ENCODE results near the gene TOP1.
A peak's percentile ranks its signal among the peaks of the same experiment; 100 is the strongest.

The TOP1 gene

DNA sequence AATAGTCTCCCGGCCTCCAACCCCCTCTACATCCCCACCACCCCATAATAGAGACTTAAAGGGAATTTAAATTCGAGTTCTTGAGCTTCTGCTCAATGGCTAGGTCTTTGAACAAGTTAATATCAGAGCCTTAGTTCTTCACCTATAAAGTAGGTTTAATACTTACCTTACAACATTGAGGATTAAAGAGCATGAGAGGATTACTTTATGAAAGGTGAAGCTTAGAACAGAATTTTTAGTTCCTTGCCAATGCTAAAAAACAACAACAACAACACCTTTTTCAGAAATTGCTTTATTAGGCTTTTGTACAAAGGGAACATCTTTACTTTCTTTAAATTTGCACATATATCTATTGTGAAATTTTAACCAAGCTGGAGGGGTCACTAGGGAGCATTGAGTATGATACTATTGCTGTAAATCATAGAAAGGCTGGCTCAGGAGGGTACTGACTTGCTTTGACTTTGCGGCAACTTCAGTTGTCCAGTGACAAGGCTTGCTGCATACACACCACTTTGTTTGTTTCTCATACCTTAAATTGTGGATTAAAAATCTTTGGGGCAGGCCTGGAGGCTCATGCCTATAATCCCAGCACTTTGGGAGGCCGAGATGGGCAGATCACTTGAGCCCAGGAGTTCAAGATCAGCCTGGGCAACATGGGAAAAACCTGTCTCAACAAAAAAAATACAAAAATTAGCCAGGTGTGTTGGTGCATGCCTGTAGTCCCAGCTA is 9.7 kb downstream of the TOP1 start:
- no peak for DNase-seq

DNA sequence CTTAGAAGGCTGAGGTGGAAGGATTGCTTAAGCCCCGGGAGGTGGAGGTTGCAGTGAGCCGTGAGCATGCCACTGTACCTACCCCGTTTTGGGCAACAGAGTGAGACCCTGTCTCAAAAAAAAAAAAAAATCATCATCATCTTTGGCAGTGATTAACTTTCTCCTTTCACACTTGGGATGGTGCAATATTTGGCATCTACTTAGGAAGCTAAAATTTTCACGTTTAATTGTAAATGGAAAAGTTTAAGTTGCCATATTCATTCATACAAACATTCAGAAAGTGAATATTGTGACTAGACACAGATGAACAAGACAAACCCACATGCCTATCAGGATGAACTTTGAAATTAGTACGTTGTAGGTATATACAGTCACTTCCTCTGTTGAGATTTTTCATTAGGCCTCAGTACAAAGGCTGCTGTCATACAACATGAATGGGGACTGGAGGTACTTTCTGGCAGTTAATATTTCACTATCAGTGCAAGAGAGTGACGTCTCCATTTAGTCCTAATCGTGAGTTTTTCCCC is 10.3 kb downstream of the TOP1 start:
- DNase-seq, result no peak

DNA sequence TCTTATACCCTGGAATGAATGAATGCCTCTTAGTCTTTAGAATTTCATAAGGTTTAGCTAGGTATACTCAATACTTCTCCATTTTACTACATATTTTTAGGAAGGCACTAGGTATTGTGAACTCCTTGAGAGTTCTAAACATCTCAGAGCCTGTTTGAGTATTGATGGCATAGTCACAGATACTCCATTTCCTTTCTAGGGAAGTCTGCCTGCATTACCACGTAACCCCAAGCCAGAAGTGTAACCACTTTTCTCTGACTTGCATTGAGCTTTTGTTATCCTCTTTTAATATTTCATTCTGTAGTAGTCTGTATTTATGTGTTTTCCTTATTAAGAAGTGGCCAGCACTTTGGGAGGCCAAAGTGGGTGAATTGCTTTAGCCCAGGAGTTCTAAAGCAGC is 12.2 kb downstream of the TOP1 start:
- DNase-seq, result no peak

DNA sequence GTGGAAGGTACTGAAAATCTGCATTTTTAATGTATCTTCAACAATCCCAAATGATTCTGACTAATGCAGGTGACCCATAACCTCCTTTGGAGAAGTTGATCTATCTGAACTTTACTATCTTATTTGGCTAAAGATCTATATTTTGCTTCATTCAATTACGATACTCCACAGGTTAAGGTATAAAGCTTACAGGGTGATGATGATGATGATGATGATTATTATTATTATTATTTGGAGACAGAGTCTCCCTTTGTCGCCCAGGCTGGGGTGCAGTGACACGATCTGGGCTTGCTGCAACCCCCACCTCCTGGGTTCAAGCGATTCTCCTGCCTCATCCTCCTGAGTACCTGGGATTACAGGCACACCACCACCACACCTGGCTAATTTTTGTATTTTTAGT is 13.1 kb downstream of the TOP1 start:
- DNase-seq, result no peak

DNA sequence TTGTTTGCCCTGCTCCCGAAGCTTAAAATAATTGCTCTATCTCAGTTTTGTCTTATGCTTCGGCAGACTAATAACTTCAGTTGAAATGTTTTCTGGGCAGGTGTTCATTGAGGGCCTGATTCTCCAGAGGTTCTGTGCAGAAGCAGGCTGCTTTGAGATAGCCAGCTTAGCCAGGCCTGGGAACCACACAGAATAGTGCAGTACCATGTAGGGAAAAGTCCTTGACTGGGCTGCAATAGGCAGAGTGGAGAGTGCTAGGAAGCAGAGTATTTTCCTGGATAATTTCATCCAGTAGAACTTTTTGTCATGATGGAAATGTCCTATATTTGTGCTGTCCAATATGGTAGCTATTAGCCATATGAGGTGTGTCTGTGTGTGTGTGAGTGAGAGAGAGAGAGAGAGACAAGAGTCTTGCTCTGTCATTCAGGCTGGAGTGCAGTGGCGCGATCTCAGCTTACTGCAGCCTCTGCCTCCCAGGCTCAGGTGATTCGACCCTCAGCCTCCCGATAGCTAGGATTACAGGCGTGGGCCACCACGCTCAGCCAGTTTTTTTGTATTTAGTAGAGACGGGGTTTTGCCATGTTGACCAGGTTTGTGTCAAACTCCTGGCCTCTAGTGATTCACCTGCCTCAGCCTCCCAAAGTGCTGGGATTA is 15.9 kb downstream of the TOP1 start:
- DNase-seq, result no peak

DNA sequence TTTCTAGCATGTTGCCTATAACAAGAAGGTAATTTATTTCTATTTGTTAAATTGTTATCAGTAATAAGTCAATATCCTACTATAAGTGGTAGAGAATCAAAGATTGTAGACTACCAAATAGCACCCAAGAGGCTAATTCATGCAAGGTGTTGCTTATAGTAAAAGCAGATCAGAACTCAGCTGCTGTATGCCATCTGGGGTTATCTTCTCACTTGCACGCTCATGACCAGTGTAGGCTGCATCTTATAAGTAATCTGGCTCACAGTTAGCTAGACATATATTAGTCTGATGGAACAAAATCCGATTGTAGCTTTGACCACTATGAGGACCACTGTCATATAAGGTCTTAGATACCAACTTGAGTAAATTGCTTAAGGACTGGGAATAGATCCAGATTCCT is 17.0 kb downstream of the TOP1 start:
- DNase-seq, result no peak

DNA sequence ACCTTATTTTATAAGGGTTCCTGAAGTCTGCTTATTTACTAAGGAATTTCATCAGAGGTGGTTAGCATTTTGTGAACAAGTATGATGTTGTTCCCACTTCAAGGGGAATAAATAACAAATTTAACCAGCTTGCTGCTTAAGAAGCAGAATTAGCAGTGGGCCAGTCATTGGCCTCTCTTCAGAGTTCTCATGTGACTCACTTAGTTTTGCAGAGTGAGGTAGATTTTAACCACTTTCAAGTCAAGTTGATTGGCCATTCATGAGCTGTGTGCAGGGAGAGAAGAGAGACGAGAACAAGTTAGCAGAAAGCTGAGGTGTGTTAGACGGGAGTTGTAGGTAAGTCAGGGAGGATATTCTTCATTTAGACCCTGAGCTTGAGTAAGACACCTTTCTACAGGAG is 18.1 kb downstream of the TOP1 start:
- DNase-seq, result no peak

DNA sequence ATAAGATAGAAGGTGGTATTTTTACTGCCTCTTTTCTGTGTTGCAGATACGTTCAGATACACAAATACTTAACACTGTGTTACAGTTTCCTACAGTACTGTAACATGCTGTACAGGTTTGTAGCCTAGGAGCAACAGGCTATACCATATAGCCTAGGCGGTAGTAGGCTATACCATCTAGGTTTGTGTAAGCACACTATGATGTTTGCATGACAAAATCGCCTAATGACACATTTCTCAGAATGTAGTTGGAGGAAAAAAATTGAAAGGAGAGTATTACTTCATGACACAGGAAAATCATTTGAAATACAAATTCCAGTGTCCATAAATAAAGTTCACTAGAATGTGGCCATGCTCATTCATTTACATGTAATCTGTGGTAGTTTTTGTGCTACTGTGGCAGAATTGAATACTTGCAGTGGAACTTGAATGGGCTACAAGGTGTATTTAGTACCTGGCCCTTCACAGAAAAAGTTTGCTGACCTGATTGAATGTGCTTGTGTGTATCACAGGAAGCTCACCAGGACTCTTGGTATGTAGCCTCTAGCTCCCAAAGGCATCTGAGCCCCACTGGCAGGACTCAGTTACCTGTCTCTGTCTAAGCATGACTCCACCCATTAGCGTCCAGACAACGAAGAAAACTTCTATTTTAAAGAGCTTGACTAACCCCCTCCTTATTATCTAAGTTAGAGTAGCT is 18.8 kb downstream of the TOP1 start:
- DNase-seq, result no peak

DNA sequence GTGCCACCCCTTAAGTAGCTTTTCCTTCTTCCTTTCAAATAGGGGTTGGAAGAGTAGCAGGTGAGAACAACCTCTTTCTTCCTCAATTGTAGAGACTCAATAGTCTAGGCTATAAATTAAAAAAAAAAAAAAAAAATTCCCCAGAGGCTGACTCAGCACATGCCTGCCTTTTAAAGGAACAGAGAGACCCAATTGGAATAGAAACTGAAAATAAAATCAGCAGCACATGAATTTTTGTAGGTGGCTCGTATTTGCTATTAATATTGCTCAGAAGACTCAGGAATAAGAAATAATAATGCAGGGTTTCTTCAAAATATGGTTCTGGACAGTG is 19.3 kb downstream of the TOP1 start:
- DNase-seq, result peak; percentile 58

DNA sequence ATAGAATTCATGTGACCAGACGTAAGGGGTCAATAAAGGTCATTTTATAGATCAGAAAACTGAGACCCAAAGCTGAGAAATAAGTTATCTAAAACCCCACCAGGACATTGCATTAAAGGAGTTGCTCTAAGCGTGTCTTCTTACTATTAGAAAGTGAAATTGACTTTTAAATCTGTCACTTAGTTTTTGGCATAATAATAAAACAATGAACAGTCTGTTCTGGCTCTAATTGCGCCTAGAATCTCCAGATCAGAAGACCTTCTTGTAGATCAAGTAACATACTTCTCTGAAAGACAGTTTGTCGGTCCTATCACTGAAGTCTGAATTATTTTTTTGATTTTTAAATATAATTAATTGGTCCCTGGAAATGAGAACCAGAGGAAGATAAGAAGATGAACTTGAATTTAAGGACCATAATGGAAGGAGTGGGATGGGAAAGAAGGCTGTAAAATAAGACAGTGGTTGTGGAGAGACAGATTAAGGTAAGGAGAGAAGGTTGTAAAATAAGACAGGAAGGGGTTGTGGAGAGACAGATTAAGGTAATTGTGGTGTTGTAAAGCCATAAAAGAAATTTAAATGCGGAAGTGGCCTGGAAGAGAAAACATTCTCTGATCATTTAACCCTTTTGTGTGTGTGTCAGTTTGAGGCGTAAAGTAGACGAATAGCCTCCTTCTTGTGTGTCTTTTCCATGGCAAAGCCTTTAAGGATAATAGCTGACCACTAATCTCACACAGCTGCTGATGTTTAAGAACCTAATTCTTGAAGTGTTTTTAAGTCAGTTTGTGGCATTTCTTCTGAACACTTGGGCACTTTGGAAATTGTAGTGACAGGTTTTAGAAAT is 20.1 kb downstream of the TOP1 start:
- DNase-seq, result peak; percentile 62

DNA sequence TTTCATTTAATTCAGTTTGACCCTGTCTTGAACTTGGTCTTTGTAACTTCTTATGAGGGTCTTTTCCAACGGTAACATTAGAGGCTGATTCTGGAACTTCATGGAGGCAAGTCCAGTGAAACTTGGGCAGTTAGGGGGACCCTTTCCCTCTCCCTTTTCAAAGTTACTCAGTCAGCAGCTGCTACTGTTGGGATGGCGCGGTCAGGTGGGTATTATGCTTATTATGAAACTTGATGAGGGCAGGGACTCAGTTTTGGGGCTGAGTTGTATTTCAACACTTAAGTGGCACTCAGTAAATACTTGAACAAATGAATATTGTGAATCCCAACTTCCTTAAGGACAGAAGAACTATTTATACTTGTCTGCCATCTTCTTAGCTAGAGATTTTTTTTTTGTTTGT is 20.8 kb downstream of the TOP1 start:
- DNase-seq, result no peak

DNA sequence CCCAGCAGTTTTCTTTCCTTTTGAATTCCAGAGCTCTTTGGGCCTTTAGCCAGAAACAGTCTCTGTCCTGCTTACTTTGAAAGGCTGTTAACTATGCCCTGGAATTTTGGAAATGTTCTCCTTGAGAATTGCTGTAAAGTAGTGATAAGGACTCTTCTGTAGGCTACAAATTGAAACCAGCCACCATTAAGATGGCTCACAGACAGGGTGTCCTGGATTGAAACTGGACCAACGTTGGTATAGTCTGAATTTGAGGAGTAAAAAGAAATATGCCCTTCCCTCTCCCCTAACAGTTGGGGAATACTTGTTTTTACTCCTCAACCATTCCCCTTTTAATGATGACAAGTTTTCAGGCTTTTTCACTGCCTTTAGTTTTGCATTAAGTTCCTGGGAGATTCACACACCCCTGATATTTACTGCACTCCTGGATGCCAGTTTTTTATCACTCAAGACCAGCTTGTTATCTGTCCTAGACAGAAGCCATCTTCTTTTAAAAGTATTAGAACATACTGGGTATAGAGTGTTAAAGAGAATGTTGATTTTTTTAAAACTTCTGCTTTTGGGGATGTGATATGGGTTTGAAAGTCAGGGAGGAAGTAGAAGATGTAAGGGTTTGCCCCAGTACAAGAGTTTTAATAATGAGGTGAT is 21.9 kb downstream of the TOP1 start:
- no peak for DNase-seq

DNA sequence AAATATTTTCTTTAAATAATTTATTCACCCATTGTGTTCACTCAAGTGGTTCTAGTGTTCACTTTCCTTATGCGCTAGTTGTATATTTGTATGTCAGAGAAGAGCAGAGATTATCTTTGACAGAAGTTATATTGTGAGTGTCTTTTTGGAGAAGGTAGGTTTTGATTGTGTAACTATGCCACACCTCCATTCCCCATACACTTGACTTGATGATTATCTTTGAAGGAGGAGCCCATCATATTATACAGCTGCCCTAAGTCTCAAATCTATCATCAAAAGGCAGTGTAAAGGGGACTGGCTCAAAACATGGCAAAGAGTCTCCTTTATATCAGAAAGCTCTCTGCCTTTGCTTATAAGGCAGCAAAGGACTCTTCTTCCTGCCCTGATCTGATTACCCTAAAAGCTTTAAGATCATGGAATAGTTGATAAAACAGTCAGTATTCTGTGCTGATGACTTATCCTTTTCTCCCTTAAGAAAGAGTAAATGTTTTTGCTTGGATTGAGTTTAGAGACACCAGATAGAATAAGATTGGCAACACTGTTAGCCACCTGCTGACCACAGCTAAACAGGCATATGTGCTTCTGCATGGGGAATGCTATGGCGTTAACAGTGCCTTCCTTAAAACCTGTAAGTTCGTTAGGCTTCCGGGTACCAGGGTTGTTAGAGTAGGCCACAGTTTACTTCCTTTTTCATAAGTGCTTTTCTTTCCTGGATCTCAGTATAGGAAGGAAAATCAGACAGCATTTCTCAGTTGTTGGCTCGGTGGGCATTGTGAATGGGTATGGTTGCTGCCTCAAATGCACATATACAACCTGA is 22.6 kb downstream of the TOP1 start:
- no peak for DNase-seq

DNA sequence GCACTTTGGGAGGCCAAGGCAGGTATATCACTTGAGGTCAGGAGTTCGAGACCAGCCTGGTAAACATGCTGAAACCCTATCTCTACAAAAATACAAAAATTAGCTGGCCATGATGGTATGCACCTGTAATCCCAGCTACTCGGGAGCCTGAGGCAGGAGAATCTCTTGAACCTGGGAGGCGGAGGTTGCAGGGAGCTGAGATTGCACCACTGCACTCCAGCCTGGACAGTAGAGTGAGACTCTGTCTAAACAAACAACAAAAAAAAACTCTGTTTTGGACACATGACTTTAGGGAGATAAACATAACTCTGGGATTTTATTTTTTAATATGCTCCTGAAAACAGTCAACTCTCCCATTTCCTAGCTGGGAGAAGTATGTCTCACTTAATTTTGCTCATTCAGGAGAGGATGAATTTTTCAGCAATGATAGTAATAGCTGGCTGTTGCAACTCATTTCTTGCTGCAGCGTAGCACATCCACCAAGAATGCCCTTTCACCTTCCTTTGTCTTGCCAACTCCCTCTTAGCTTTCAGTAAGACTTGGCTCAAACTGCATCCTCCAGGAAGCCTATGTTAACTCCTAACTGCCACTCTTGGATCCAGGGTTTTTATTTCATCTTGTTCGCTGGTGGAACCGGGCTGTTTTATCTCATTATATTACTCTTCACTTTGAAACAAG is 24.3 kb downstream of the TOP1 start:
- no peak for DNase-seq

DNA sequence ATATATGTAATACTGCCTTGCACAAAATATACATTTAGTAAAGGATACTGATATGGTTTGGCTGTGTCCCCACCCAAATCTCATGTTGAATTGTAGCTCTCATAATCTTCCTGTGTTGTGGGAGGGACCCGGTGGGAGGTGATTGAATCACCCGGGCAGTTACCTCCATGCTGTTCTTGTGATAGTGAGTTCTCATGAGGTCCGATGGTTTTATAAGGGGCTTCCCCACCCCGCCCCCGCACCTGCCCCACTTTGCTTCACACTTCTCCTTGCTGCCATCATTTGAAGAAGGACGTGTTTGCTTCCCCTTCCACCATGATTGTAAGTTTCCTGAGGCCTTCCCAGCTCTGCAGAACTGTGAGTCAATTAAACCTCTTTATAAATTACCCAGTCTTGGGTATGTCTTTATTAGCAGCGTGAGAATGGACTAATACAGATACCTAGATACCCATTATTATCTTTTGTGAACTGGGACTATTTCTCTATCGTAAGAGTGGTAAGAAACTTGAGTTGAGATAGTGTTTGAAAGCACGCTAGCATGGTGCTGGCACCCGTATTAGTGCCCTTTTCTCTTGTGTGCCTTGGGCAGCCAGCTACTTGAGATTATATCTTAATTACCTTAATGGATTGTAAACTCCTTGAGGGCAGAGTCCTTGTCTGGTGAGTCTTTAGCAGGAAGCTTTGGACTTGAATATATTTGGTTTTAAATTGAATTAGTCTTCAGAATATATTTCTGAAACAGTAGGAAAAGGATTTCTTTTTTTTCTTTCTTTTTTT is 25.6 kb downstream of the TOP1 start:
- DNase-seq, result no peak

DNA sequence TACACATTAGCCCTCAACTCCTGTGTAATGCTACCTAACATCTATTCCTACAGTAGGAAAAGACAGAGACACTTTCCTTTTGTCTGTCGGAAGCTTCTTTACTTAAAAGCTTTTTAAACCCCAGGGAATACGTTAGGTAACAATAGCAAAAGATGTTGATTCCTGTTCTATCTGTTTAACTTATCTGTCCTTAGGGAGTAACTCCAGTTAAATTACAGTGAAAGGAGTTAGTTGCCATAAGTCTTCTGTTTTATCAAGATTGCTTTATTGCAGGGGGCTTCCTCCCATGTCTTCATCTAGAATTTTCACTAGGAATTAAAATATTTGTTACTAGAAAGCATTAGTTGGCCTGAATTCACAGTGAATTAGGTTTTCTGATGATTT is 26.2 kb downstream of the TOP1 start:
- DNase-seq, result no peak

DNA sequence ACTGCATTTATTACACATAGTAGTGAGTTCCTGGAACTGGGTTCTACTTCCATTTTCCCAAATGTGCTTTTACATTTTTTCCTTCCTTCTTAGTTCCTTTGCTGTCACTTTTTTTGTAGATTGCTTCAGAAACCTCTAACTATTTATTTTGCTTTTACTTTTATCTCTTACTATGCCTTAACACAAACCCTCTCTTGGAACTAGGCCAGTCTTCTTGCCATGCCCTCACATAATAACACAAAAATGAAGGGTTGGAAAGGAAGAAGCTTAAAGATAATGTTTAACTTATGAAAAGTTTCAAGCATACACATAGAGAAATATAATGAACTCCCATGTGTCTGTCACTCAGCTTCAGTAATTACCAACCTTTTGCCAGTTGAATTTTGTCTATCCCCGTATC is 27.1 kb downstream of the TOP1 start:
- DNase-seq, result no peak

DNA sequence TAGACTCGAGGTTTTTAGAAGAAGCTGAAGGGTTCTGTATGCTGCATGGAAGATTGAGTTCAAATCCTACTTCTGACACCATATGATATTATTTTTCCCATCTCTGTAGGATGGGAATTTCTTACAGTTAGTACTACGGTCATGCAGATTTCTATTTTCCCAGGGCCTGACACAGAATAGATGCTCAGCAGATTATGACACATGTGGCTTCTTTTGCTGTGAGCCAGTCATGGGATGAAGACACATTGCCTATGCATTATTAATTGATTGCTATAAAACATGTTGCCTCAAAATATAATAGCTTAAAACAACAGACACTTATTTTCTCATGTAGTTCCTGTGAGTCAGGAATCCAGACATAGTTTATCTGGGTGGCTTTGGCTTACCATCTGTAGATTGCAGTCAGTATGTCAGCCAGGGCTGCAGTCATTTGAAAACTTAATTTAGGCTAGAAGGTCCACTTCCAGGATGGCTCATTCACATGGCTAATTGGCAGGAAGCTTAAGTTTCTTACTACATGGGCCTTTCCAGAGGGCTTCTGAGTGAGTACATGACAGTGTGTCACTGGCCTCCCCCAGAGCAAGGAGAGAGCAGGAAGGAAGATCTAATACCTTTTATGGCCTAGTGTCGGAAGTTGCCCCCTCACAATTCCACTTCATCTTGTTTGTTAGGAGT is 29.5 kb downstream of the TOP1 start:
- no peak for DNase-seq

DNA sequence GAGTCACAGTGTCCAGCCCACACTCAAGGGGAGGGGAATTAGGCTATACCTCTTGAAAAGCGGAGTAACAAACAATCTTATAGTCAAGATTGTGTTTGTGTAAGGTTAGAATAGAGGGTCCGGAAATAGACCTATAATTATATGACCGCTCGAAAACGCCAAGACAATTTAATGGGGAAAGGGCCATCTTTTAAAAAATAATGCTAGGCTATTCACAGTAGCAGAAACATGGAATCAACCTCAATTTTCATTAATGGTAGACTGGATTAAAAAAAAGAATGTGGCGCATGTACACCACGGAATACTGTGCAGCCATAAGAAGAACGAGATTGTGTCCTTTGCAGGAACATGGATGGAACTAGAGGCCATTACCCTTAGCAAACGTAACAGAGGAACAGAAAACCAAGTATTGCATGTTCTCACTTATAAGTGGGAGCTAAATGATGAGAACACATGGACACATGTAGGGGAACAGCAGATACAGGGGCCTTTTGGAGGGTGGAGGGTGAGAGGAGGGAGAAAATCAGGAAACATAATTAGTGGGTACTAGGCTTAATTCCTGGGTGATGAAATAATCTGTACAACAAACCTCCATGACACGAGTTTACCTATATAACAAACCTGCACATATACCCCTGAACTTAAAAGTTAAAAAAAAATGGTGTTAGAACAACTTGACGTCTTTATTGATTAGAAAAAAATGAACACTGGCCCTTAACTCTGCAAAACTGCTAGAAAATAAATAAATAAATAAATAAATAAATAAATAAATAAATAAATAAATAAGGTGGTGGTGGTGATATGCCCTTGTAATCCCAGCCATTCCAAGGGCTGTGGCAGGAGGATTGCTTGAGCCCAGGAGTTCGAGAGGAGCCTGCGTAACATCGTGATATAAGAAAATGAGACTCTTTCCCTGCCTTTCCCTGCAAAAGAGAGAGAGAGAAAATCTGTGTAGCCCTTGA is 30.3 kb downstream of the TOP1 start:
- no peak for DNase-seq
